ENCODE data around the gene FANCI. TPM values are rescaled to one million over a fixed set of nuclear protein-coding genes. Genes with fewer than 3 reads are reported as not detected.

FANCI gene
- total and polyA plus RNA-seq, 2 experiments from 2014 or later, result 63.6 to 66.8 TPM

DNA sequence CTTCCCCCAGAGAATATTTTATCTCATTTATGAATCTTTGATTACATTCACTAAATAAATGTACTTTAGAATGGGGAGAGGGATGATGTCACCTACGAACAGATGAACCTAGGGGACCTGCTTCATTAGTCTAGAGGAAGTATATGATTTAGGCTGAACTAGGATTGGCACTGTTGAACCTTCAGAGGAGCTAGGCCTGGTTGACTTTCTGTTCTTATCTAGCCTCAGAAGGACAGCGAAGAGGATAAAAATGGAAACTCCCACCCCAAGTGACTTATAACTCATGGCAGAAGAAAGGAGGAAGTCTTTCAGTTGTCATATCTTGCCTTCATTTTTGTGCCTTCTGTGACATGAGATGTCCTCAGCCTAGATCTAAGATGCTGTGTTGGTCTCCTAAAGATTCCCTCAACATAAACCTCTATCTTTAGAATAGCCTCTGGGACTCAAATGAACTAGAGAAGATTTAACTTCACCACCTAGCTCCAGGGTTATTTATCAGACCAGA is 48.2 kb downstream of the FANCI start (continued):
- no peak for TF ChIP-seq CREB1 (CRISPR knock-in tag; IDR thresholded peaks at IDR 0.05; ENCODE audit: low read depth)
- no peak for TF ChIP-seq NANOG (IDR thresholded peaks at IDR 0.05; ENCODE audit: borderline replicate concordance)
- TF ChIP-seq ZNF462 (CRISPR knock-in tag; IDR thresholded peaks at IDR 0.05), result no peak

DNA sequence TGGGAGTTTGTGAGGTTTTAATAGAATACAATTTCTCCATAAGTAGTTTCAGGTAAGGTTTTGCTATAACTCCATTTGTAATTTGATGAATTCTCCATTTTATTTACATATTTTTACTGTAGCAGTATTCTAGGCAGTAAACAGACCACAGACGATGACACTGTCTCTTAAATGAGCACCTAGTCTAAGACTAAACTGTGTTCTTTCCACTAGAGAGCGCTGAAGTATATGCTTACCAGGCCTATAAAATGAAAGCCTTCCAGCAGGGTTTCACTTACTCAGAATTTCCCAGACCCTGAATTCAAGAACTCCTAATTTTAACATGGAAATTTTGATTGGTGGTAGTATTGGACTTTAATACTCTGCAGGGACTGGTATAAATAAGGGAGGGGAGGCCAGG is 49.2 kb downstream of the FANCI start:
- H3F3A ChIP-seq (replicated peaks; ENCODE audit: low read depth), result no peaks in the 10 kb centered on the region
- no peak for ATAC-seq
- H3K4me1 ChIP-seq (ENCODE audit: insufficient read depth), result no peaks in the 10 kb centered on the region
- Mint-ChIP-seq H3K4me1 (no peaks in the 10 kb centered on the region), H3K4me3 (no peak overlapping the region), H3K27me3 (ENCODE audit: insufficient read depth, low read depth, poor library complexity) (peaks cover 6% of the 10 kb centered on the region), H3K36me3 (ENCODE audit: low read depth) (peaks cover 88% of the 10 kb centered on the region), H3K9me3 (peaks cover 14% of the 10 kb centered on the region), H3K27ac (no peak overlapping the region)
- H3K4me3 ChIP-seq, result no peak overlapping the region
- no peak overlapping the region for H3K4me2 ChIP-seq
- H3K27ac ChIP-seq (ENCODE audit: low read depth), result no peak overlapping the region
- no peaks in the 10 kb centered on the region for H3K79me2 ChIP-seq (replicated peaks; ENCODE audit: insufficient read depth)
- H3K27me3 ChIP-seq (ENCODE audit: insufficient read depth), result no peaks in the 10 kb centered on the region
- H4K20me1 ChIP-seq (replicated peaks; ENCODE audit: insufficient read depth), result peaks cover 3% of the 10 kb centered on the region; the same call in 1 of the 2 replicates
- no peak overlapping the region for H2AFZ ChIP-seq
- DNase-seq (ENCODE audit: low spot score), result peak; percentile 32
- no peaks in the 10 kb centered on the region for H3K9me2 ChIP-seq (ENCODE audit: insufficient read depth)
- H3K36me3 ChIP-seq (ENCODE audit: insufficient read depth), result peaks cover 68% of the 10 kb centered on the region
- TF ChIP-seq JUNB (IDR thresholded peaks at IDR 0.05; ENCODE audit: unreplicated experiment) (no peak), NANOG (IDR thresholded peaks at IDR 0.05; ENCODE audit: borderline replicate concordance) (no peak)
- TF ChIP-seq, protein P1, sequence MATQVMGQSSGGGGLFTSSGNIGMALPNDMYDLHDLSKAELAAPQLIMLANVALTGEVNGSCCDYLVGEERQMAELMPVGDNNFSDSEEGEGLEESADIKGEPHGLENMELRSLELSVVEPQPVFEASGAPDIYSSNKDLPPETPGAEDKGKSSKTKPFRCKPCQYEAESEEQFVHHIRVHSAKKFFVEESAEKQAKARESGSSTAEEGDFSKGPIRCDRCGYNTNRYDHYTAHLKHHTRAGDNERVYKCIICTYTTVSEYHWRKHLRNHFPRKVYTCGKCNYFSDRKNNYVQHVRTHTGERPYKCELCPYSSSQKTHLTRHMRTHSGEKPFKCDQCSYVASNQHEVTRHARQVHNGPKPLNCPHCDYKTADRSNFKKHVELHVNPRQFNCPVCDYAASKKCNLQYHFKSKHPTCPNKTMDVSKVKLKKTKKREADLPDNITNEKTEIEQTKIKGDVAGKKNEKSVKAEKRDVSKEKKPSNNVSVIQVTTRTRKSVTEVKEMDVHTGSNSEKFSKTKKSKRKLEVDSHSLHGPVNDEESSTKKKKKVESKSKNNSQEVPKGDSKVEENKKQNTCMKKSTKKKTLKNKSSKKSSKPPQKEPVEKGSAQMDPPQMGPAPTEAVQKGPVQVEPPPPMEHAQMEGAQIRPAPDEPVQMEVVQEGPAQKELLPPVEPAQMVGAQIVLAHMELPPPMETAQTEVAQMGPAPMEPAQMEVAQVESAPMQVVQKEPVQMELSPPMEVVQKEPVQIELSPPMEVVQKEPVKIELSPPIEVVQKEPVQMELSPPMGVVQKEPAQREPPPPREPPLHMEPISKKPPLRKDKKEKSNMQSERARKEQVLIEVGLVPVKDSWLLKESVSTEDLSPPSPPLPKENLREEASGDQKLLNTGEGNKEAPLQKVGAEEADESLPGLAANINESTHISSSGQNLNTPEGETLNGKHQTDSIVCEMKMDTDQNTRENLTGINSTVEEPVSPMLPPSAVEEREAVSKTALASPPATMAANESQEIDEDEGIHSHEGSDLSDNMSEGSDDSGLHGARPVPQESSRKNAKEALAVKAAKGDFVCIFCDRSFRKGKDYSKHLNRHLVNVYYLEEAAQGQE (IDR thresholded peaks at IDR 0.05; ENCODE audit: unreplicated experiment), result no peak
- TF ChIP-seq, protein P2, sequence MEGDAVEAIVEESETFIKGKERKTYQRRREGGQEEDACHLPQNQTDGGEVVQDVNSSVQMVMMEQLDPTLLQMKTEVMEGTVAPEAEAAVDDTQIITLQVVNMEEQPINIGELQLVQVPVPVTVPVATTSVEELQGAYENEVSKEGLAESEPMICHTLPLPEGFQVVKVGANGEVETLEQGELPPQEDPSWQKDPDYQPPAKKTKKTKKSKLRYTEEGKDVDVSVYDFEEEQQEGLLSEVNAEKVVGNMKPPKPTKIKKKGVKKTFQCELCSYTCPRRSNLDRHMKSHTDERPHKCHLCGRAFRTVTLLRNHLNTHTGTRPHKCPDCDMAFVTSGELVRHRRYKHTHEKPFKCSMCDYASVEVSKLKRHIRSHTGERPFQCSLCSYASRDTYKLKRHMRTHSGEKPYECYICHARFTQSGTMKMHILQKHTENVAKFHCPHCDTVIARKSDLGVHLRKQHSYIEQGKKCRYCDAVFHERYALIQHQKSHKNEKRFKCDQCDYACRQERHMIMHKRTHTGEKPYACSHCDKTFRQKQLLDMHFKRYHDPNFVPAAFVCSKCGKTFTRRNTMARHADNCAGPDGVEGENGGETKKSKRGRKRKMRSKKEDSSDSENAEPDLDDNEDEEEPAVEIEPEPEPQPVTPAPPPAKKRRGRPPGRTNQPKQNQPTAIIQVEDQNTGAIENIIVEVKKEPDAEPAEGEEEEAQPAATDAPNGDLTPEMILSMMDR (conservative IDR thresholded peaks at IDR 0.05; ENCODE audit: low read depth in 2 of 2), result peak; percentile 21 to 31; a peak in 1 of 4 replicates

Measured in GM23338 (cell line).